Liver (tissue), 3 donors: Measurements from ENCODE around the gene SMIM23.

ENCODE experiments used
- CTCF ChIP-seq: fragments of 150-350 bp; IDR thresholded peaks from 2 replicates; pipeline ENCODE4 v1.5.1; 2017; ENCODE audit warnings: improper control_type of control experiment, low read depth, low read length; ENCODE audit not compliant: missing input control
- EGR1 ChIP-seq, 2 donors: IDR thresholded peaks; 2 replicates each; pipeline ENCODE4 v1.6.1; 2016 to 2018; ENCODE audit warnings: antibody characterized with exemption in 2 of 2, low read depth in 2 of 2
- FOXA1 ChIP-seq: IDR thresholded peaks from 2 replicates; pipeline ENCODE4 v1.6.1; 2016; ENCODE audit warnings: antibody characterized with exemption
- GABPA ChIP-seq, 2 donors: IDR thresholded peaks in 1 of 2; conservative IDR thresholded peaks in 1 of 2; 2 replicates each; pipeline ENCODE4 v1.6.1; 2016; ENCODE audit warnings: antibody characterized with exemption in 2 of 2, mild to moderate bottlenecking in 1 of 2, moderate library complexity in 1 of 2
- HNF4G ChIP-seq: IDR thresholded peaks from 2 replicates; pipeline ENCODE4 v1.6.1; 2016; ENCODE audit warnings: antibody characterized with exemption
- MAX ChIP-seq: IDR thresholded peaks from 2 replicates; pipeline ENCODE4 v1.6.1; 2016; ENCODE audit warnings: antibody characterized with exemption
- RAD21 ChIP-seq, 2 donors: IDR thresholded peaks; 2 replicates each; pipeline ENCODE4 v1.6.1; 2016; ENCODE audit warnings: antibody characterized with exemption in 2 of 2, mild to moderate bottlenecking in 2 of 2
- REST ChIP-seq: IDR thresholded peaks from 2 replicates; pipeline ENCODE4 v1.6.1; 2016; ENCODE audit warnings: antibody characterized with exemption, mild to moderate bottlenecking
- RXRA ChIP-seq, 2 donors: IDR thresholded peaks; 2 replicates each; pipeline ENCODE4 v1.6.1; 2017 to 2018; ENCODE audit warnings: antibody characterized with exemption in 2 of 2, mild to moderate bottlenecking in 1 of 2
- TAF1 ChIP-seq: conservative IDR thresholded peaks from 2 replicates; pipeline ENCODE4 v1.6.1; 2016; ENCODE audit warnings: antibody characterized with exemption, mild to moderate bottlenecking
- donor health status: healthy.
- donor health status: healthy.

GRCh38 chr5:171749365-171749764 lies 36.3 kb upstream of the SMIM23 start:
- TF ChIP-seq CTCF (no peak), HNF4G (no peak), EGR1 (IDR thresholded peaks at IDR 0.05; ENCODE audit: low read depth in 2 of 2) (no peak), GABPA (IDR thresholded peaks at IDR 0.05 in 1 of 2, conservative IDR thresholded peaks at IDR 0.05 in 1 of 2) (no peak), MAX (no peak), TAF1 (no peak), FOXA1 (no peak), RAD21 (IDR thresholded peaks at IDR 0.05) (no peak), RXRA (IDR thresholded peaks at IDR 0.05) (no peak), REST (no peak)
